NCI-H1694 treated with DMSO at 0.1 percent for 48 hours (cell line): ENCODE data around the gene ZNF132.
"Not testable (repeated sequence)": the region's sequence is repeated elsewhere in the genome, so short reads cannot be mapped to it uniquely, and the experiment has no call there.

ENCODE experiments used
- DNase-seq: peaks from one replicate; lab custom pipeline; 2025; lab: John Stamatoyannopoulos, UW

Gene ZNF132

GRCh38 chr19:58406818-58407657 is 32.9 kb downstream of the ZNF132 start:
- DNase-seq = no peak

GRCh38 chr19:58403920-58404478 is 36.0 kb downstream of the ZNF132 start:
- DNase-seq = not testable (repeated sequence)

GRCh38 chr19:58401840-58402421 is 38.0 kb downstream of the ZNF132 start:
- no peak for DNase-seq

- peak; percentile 99 for DNase-seq
These were observed 38.8 kb downstream of the ZNF132 start for GRCh38 chr19:58400916-58401839.

- peak; percentile 18 for DNase-seq
These were observed 39.5 kb downstream of the ZNF132 start for GRCh38 chr19:58400316-58400915.

GRCh38 chr19:58399903-58400302 is 40.0 kb downstream of the ZNF132 start:
- no peak for DNase-seq

- no peak for DNase-seq
These were observed 41.4 kb downstream of the ZNF132 start for GRCh38 chr19:58398545-58398944.

- no peak for DNase-seq
These were observed 41.9 kb downstream of the ZNF132 start for GRCh38 chr19:58398087-58398486.

GRCh38 chr19:58397533-58398037 is 42.4 kb downstream of the ZNF132 start:
- DNase-seq = no peak

GRCh38 chr19:58396691-58397532 is 43.0 kb downstream of the ZNF132 start:
- no peak for DNase-seq

- no peak for DNase-seq
These were observed 43.9 kb downstream of the ZNF132 start for GRCh38 chr19:58395979-58396627.

- DNase-seq = no peak
These were observed 44.6 kb downstream of the ZNF132 start, which contains the start of gene RNF225 for GRCh38 chr19:58395220-58395978. Gene RNF225 (plus strand): TSS chr19:58395656. CDS start chr19:58396090, 434 bp downstream.

- DNase-seq = no peak
These were observed 45.1 kb downstream of the ZNF132 start for GRCh38 chr19:58394821-58395219.

- DNase-seq = no peak
These were observed 46.3 kb downstream of the ZNF132 start for GRCh38 chr19:58393725-58394033.

- DNase-seq = no peak
These were observed 46.8 kb downstream of the ZNF132 start for GRCh38 chr19:58392945-58393724.

GRCh38 chr19:58388175-58388526 is 51.8 kb downstream of the ZNF132 start:
- DNase-seq = no peak

- DNase-seq = peak; percentile 8
These were observed 52.4 kb downstream of the ZNF132 start for GRCh38 chr19:58387338-58388174.
